Thyroid gland (tissue), 4 donors: ENCODE data around the gene ABLIM1.

Experiments
- POLR2A ChIP-seq, 2 donors: fragments of 450-650 bp; IDR thresholded peaks; one replicate each; pipeline ENCODE4 v1.6.1; 2017; ENCODE audit warnings: antibody characterized with exemption in 2 of 2, mild to moderate bottlenecking in 2 of 2, moderate library complexity in 1 of 2
- TF ChIP-seq, protein P1 (sequence below), 6 experiments: fragments of 200-600 bp in 3 of 6; fragments of 450-650 bp in 3 of 6; sonication (generic) in 3 of 6; IDR thresholded peaks; one replicate each; pipeline ENCODE4 v1.5.1; 2016 to 2019; ENCODE audit warnings: antibody characterized with exemption in 6 of 6, mild to moderate bottlenecking in 2 of 6, inconsistent platforms in 1 of 6, moderate library complexity in 1 of 6

DNA sequence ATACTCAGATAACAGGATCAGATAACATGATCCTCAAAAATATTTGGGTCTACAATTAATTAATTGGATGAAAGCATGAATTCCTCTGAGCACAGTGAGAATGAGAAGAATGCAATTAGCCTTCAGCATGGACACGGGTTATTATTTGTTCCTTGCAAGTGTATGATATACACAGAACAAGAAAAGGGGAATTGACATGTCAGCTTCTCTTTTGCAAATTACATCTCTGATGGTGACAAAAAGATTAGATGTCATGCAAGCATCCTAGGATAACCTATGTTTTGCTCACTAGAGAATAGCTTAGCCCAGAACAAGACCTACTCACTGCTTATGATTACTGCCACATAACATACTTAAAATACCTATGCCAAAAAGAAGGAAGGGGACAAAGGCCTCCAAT is 120.3 kb downstream of the ABLIM1 start:
- no peak for TF ChIP-seq POLR2A (IDR thresholded peaks at IDR 0.05)
- TF ChIP-seq, protein P1, sequence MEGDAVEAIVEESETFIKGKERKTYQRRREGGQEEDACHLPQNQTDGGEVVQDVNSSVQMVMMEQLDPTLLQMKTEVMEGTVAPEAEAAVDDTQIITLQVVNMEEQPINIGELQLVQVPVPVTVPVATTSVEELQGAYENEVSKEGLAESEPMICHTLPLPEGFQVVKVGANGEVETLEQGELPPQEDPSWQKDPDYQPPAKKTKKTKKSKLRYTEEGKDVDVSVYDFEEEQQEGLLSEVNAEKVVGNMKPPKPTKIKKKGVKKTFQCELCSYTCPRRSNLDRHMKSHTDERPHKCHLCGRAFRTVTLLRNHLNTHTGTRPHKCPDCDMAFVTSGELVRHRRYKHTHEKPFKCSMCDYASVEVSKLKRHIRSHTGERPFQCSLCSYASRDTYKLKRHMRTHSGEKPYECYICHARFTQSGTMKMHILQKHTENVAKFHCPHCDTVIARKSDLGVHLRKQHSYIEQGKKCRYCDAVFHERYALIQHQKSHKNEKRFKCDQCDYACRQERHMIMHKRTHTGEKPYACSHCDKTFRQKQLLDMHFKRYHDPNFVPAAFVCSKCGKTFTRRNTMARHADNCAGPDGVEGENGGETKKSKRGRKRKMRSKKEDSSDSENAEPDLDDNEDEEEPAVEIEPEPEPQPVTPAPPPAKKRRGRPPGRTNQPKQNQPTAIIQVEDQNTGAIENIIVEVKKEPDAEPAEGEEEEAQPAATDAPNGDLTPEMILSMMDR (IDR thresholded peaks at IDR 0.05) = no peak
